ENCODE data around the gene BPTF.
A peak's percentile ranks its signal among the peaks of the same experiment; 100 is the strongest.
"Not testable (repeated sequence)": the region's sequence is repeated elsewhere in the genome, so short reads cannot be mapped to it uniquely, and the experiment has no call there.

The BPTF gene

GRCh38 chr17:68016838-68017237 lies 191.5 kb downstream of the BPTF start:
- no peak for TF ChIP-seq CTCF (IDR thresholded peaks at IDR 0.05; ENCODE audit: control insufficient read depth, extremely low read depth, insufficient read depth)
- no peak overlapping the region for H3K4me3 ChIP-seq (ENCODE audit: low read depth, low read length)
- DNase-seq (ENCODE audit: low read depth): no peak

GRCh38 chr17:68018493-68018892 lies 193.2 kb downstream of the BPTF start:
- not testable (repeated sequence) for DNase-seq (ENCODE audit: low read depth); H3K4me3 ChIP-seq (ENCODE audit: low read depth, low read length)

- H3K4me3 ChIP-seq (ENCODE audit: low read depth, low read length): peak overlapping the region; percentile 11; the same call in 1 of the 2 replicates
- no peak for TF ChIP-seq CTCF (IDR thresholded peaks at IDR 0.05; ENCODE audit: control insufficient read depth, extremely low read depth, insufficient read depth)
- no peak for DNase-seq (ENCODE audit: low read depth)
Measured at GRCh38 chr17:68019336-68019674, 194.0 kb downstream of the BPTF start.

- no peak for TF ChIP-seq CTCF (IDR thresholded peaks at IDR 0.05; ENCODE audit: control insufficient read depth, extremely low read depth, insufficient read depth)
- DNase-seq (ENCODE audit: low read depth): peak; percentile 91
- peak overlapping the region; percentile 61 for H3K4me3 ChIP-seq (ENCODE audit: low read depth, low read length)
Measured at GRCh38 chr17:68019675-68020408, 194.5 kb downstream of the BPTF start.

GRCh38 chr17:68020409-68020756 lies 195.1 kb downstream of the BPTF start:
- no peak for TF ChIP-seq CTCF (IDR thresholded peaks at IDR 0.05; ENCODE audit: control insufficient read depth, extremely low read depth, insufficient read depth)
- DNase-seq (ENCODE audit: low read depth): no peak
- peak overlapping the region; percentile 61 for H3K4me3 ChIP-seq (ENCODE audit: low read depth, low read length)

GRCh38 chr17:68020791-68021190 lies 195.5 kb downstream of the BPTF start:
- not testable (repeated sequence) for DNase-seq (ENCODE audit: low read depth)
- H3K4me3 ChIP-seq (ENCODE audit: low read depth, low read length): peak overlapping the region; percentile 61

- no peak for DNase-seq (ENCODE audit: low read depth)
- TF ChIP-seq CTCF (IDR thresholded peaks at IDR 0.05; ENCODE audit: control insufficient read depth, extremely low read depth, insufficient read depth): no peak
Measured at GRCh38 chr17:68021963-68022362, 196.7 kb downstream of the BPTF start.

GRCh38 chr17:68022547-68022946 lies 197.2 kb downstream of the BPTF start:
- DNase-seq (ENCODE audit: low read depth); H3K4me3 ChIP-seq (ENCODE audit: low read depth, low read length): not testable (repeated sequence)

More at GRCh38 chr17:68021963-68022362, 196.7 kb downstream of the BPTF start:
- H3K4me3 ChIP-seq (ENCODE audit: low read depth, low read length): no peak overlapping the region
